Measurements from ENCODE around the gene COX5A. TPM values are rescaled to one million over a fixed set of nuclear protein-coding genes. Genes with fewer than 3 reads are reported as not detected.
"Not testable (repeated sequence)": the region's sequence is repeated elsewhere in the genome, so short reads cannot be mapped to it uniquely, and the experiment has no call there.

COX5A gene
- polyA plus RNA-seq, 2 donors, result 196 to 331 TPM

GRCh38 chr15:74893627-74894026 is 44.2 kb downstream of the COX5A start:
- Histone ChIP-seq H3K4me1 (ENCODE audit: control insufficient read depth in 2 of 2, insufficient read depth in 2 of 2, low read length in 1 of 2) (peaks cover 0 to 22% of the 10 kb centered on the region in 2 donors), H3K36me3 (ENCODE audit: control insufficient read depth in 2 of 2, insufficient read depth in 2 of 2, low read length in 1 of 2) (peaks cover 0 to 18% of the 10 kb centered on the region in 2 donors)
- WGBS, 2 donors, result 73 to 74% methylated on average over 3 of the region's 3 CpGs

GRCh38 chr15:74892931-74893330 is 44.9 kb downstream of the COX5A start:
- no peak overlapping the region for H3K4me3 ChIP-seq (ENCODE audit: low read depth in 1 of 2, low read length in 2 of 2)
- no peaks in the 10 kb centered on the region for H3K9me3 ChIP-seq (ENCODE audit: control insufficient read depth in 2 of 2, insufficient read depth in 1 of 2, low read depth in 1 of 2, low read length in 1 of 2)
- H3K27me3 ChIP-seq (ENCODE audit: control insufficient read depth in 1 of 2, insufficient read depth in 2 of 2, low read length in 2 of 2), result no peaks in the 10 kb centered on the region
- H3K36me3 ChIP-seq (ENCODE audit: control insufficient read depth in 2 of 2, insufficient read depth in 2 of 2, low read length in 1 of 2), result peaks cover 0 to 14% of the 10 kb centered on the region in 2 donors
- H3K27ac ChIP-seq (ENCODE audit: low read depth in 2 of 2, low read length in 1 of 2), result peak overlapping the region; percentile 29 to 90
- WGBS, 2 donors, result 91 to 97% methylated on average over 2 of the region's 2 CpGs
- H3K4me1 ChIP-seq (ENCODE audit: control insufficient read depth in 2 of 2, insufficient read depth in 2 of 2, low read length in 1 of 2), result peaks cover 0 to 22% of the 10 kb centered on the region in 2 donors

More at GRCh38 chr15:74893627-74894026, 44.2 kb downstream of the COX5A start:
- H3K9me3 ChIP-seq (ENCODE audit: control insufficient read depth in 2 of 2, insufficient read depth in 1 of 2, low read depth in 1 of 2, low read length in 1 of 2), result no peaks in the 10 kb centered on the region
- peak overlapping the region; percentile 25 to 90 for H3K27ac ChIP-seq (ENCODE audit: low read depth in 2 of 2, low read length in 1 of 2)
- no peak overlapping the region for H3K4me3 ChIP-seq (ENCODE audit: low read depth in 1 of 2, low read length in 2 of 2)
- no peaks in the 10 kb centered on the region for H3K27me3 ChIP-seq (ENCODE audit: control insufficient read depth in 1 of 2, insufficient read depth in 2 of 2, low read length in 2 of 2)

- no peaks in the 10 kb centered on the region for H3K9me3 ChIP-seq (ENCODE audit: control insufficient read depth in 2 of 2, insufficient read depth in 1 of 2, low read depth in 1 of 2, low read length in 1 of 2)
- no peak overlapping the region for H3K4me3 ChIP-seq (ENCODE audit: low read depth in 1 of 2, low read length in 2 of 2)
- H3K27ac ChIP-seq (ENCODE audit: low read depth in 2 of 2, low read length in 1 of 2), result peak overlapping the region; percentile 29 to 90
- H3K4me1 ChIP-seq (ENCODE audit: control insufficient read depth in 2 of 2, insufficient read depth in 2 of 2, low read length in 1 of 2), result peaks cover 0 to 22% of the 10 kb centered on the region in 2 donors
- WGBS, 2 donors, result 84 to 86% methylated on average over 3 of the region's 3 CpGs
- H3K36me3 ChIP-seq (ENCODE audit: control insufficient read depth in 2 of 2, insufficient read depth in 2 of 2, low read length in 1 of 2), result peaks cover 0 to 12% of the 10 kb centered on the region in 2 donors
- H3K27me3 ChIP-seq (ENCODE audit: control insufficient read depth in 1 of 2, insufficient read depth in 2 of 2, low read length in 2 of 2), result no peaks in the 10 kb centered on the region
Observed at GRCh38 chr15:74892313-74892712, 45.6 kb downstream of the COX5A start.

DNA sequence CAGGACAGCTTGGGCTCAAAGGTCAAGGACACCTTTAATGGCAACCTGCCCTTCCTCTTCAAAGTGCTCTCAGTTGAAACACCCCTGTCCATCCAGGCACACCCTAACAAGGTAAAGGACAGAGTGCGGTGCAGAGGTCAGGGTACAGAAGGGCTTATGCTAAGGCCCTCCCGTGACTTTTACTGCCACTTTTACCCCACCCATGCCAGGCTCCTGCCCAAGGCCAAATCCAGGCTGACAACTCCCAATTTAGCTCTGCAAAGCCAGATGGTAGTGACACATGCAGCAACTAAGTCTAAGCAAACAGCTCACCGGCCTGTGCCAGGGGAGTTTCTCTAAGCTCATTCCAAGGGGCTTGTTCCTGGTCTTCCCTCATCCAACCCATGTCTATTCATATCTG is 46.4 kb downstream of the COX5A start:
- H3K27me3 ChIP-seq (ENCODE audit: control insufficient read depth in 1 of 2, insufficient read depth in 2 of 2, low read length in 2 of 2), result no peaks in the 10 kb centered on the region
- no peaks in the 10 kb centered on the region for H3K9me3 ChIP-seq (ENCODE audit: control insufficient read depth in 2 of 2, insufficient read depth in 1 of 2, low read depth in 1 of 2, low read length in 1 of 2)
- peak overlapping the region; percentile 66 to 90 for H3K27ac ChIP-seq (ENCODE audit: low read depth in 2 of 2, low read length in 1 of 2)
- WGBS, 2 donors, result 71 to 73% methylated on average over 3 of the region's 3 CpGs
- H3K4me3 ChIP-seq (ENCODE audit: low read depth in 1 of 2, low read length in 2 of 2), result no peak overlapping the region
- peaks cover 0 to 22% of the 10 kb centered on the region in 2 donors for H3K4me1 ChIP-seq (ENCODE audit: control insufficient read depth in 2 of 2, insufficient read depth in 2 of 2, low read length in 1 of 2)
- peaks cover 0 to 9% of the 10 kb centered on the region in 2 donors for H3K36me3 ChIP-seq (ENCODE audit: control insufficient read depth in 2 of 2, insufficient read depth in 2 of 2, low read length in 1 of 2)

GRCh38 chr15:74890665-74890960 is 47.3 kb downstream of the COX5A start:
- no peaks in the 10 kb centered on the region for H3K9me3 ChIP-seq (ENCODE audit: control insufficient read depth in 2 of 2, insufficient read depth in 1 of 2, low read depth in 1 of 2, low read length in 1 of 2)
- H3K4me3 ChIP-seq (ENCODE audit: low read depth in 1 of 2, low read length in 2 of 2), result peak overlapping the region; percentile 80 to 91
- no peaks in the 10 kb centered on the region for H3K27me3 ChIP-seq (ENCODE audit: control insufficient read depth in 1 of 2, insufficient read depth in 2 of 2, low read length in 2 of 2)
- WGBS, 2 donors, result 0 to 6% methylated on average over 1 of the region's 1 CpG
- peaks cover 0 to 22% of the 10 kb centered on the region in 2 donors for H3K4me1 ChIP-seq (ENCODE audit: control insufficient read depth in 2 of 2, insufficient read depth in 2 of 2, low read length in 1 of 2)
- peaks cover 0 to 9% of the 10 kb centered on the region in 2 donors for H3K36me3 ChIP-seq (ENCODE audit: control insufficient read depth in 2 of 2, insufficient read depth in 2 of 2, low read length in 1 of 2)
- peak overlapping the region; percentile 79 to 90 for H3K27ac ChIP-seq (ENCODE audit: low read depth in 2 of 2, low read length in 1 of 2)

- 1 to 2% methylated on average over 47 of the region's 47 CpGs for WGBS, 2 donors
- peak within 1 kb of the TSS; percentile 80 to 91 for H3K4me3 ChIP-seq (ENCODE audit: low read depth in 1 of 2, low read length in 2 of 2)
- H3K27me3 ChIP-seq (ENCODE audit: control insufficient read depth in 1 of 2, insufficient read depth in 2 of 2, low read length in 2 of 2), result no peaks in the 10 kb centered on the region
- H3K27ac ChIP-seq (ENCODE audit: low read depth in 2 of 2, low read length in 1 of 2), result peak within 1 kb of the TSS; percentile 79 to 90
- peaks cover 0 to 22% of the 10 kb centered on the region in 2 donors for H3K4me1 ChIP-seq (ENCODE audit: control insufficient read depth in 2 of 2, insufficient read depth in 2 of 2, low read length in 1 of 2)
- peaks cover 0 to 9% of the 10 kb centered on the region in 2 donors for H3K36me3 ChIP-seq (ENCODE audit: control insufficient read depth in 2 of 2, insufficient read depth in 2 of 2, low read length in 1 of 2)
- H3K9me3 ChIP-seq (ENCODE audit: control insufficient read depth in 2 of 2, insufficient read depth in 1 of 2, low read depth in 1 of 2, low read length in 1 of 2), result no peaks in the 10 kb centered on the region
Observed at GRCh38 chr15:74889883-74890664, 47.8 kb downstream of the COX5A start, which contains the start of gene MPI. Gene MPI, plus strand, starts transcription at chr15:74890042. Its CDS starts 32 bp downstream, at chr15:74890074.

DNA sequence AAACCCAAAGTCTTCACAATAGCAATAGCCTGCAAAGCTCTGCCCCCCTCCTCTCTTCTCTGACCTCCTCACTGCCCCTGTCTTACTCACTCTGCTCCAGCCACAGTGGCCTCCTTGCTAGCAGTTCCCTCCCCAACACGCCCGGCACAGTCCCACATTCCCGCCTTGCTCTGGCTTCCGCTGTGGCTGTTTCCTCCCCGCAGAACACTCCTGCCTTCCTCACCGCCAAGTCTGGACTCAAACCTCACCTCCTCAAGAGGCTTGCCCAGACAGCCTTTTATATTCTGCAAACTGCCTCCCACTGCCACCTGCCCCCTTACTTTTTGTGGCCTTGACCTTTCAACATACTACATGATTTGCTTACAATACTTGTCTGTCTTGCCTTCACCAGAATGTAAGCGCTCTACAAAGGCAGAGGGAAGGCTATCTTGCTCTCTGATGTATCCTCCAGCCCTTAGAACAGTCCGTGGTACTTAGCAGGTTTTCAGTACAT is 48.4 kb downstream of the COX5A start:
- peak overlapping the region; percentile 79 to 90 for H3K27ac ChIP-seq (ENCODE audit: low read depth in 2 of 2, low read length in 1 of 2)
- peak overlapping the region; percentile 80 to 91 for H3K4me3 ChIP-seq (ENCODE audit: low read depth in 1 of 2, low read length in 2 of 2)
- 18 to 20% methylated on average over 8 of the region's 8 CpGs for WGBS, 2 donors
- H3K4me1 ChIP-seq (ENCODE audit: control insufficient read depth in 2 of 2, insufficient read depth in 2 of 2, low read length in 1 of 2), result peaks cover 0 to 22% of the 10 kb centered on the region in 2 donors
- no peaks in the 10 kb centered on the region for H3K27me3 ChIP-seq (ENCODE audit: control insufficient read depth in 1 of 2, insufficient read depth in 2 of 2, low read length in 2 of 2)
- no peaks in the 10 kb centered on the region for H3K9me3 ChIP-seq (ENCODE audit: control insufficient read depth in 2 of 2, insufficient read depth in 1 of 2, low read depth in 1 of 2, low read length in 1 of 2)
- H3K36me3 ChIP-seq (ENCODE audit: control insufficient read depth in 2 of 2, insufficient read depth in 2 of 2, low read length in 1 of 2), result peaks cover 0 to 9% of the 10 kb centered on the region in 2 donors

GRCh38 chr15:74888716-74889115 is 49.2 kb downstream of the COX5A start:
- no peak overlapping the region for H3K4me3 ChIP-seq (ENCODE audit: low read depth in 1 of 2, low read length in 2 of 2)
- peaks cover 0 to 22% of the 10 kb centered on the region in 2 donors for H3K4me1 ChIP-seq (ENCODE audit: control insufficient read depth in 2 of 2, insufficient read depth in 2 of 2, low read length in 1 of 2)
- H3K9me3 ChIP-seq (ENCODE audit: control insufficient read depth in 2 of 2, insufficient read depth in 1 of 2, low read depth in 1 of 2, low read length in 1 of 2), result no peaks in the 10 kb centered on the region
- peaks cover 0 to 9% of the 10 kb centered on the region in 2 donors for H3K36me3 ChIP-seq (ENCODE audit: control insufficient read depth in 2 of 2, insufficient read depth in 2 of 2, low read length in 1 of 2)
- H3K27ac ChIP-seq (ENCODE audit: low read depth in 2 of 2, low read length in 1 of 2), result peak overlapping the region in 1 of 2 donors; percentile 90
- WGBS, 2 donors, result 93 to 94% methylated on average over 4 of the region's 4 CpGs
- no peaks in the 10 kb centered on the region for H3K27me3 ChIP-seq (ENCODE audit: control insufficient read depth in 1 of 2, insufficient read depth in 2 of 2, low read length in 2 of 2)

DNA sequence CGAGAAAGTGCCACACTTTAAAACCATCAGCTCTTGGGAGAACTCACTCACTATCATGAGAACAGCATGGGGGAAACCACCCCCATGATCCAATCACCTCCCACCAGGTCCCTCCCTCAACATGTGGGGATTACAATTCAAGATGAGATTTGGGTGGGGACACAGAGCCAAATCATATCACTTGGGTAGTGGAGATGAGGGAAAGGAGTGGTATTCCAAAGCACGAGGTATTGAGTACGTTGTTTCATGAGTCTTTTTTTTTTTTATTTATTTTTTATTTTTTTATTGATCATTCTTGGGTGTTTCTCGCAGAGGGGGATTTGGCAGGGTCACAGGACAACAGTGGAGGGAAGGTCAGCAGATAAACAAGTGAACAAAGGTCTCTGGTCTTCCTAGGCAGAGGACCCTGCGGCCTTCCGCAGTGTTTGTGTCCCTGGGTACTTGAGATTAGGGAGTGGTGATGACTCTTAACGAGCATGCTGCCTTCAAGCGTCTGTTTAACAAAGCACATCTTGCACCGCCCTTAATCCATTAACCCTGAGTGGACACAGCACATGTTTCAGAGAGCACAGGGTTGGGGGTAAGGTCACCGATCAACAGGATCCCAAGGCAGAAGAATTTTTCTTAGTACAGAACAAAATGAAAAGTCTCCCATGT is 50.2 kb downstream of the COX5A start:
- not testable (repeated sequence) for H3K4me3 ChIP-seq (ENCODE audit: low read depth in 1 of 2, low read length in 2 of 2); H3K27ac ChIP-seq (ENCODE audit: low read depth in 2 of 2, low read length in 1 of 2); H3K9me3 ChIP-seq (ENCODE audit: control insufficient read depth in 2 of 2, insufficient read depth in 1 of 2, low read depth in 1 of 2, low read length in 1 of 2); H3K27me3 ChIP-seq (ENCODE audit: control insufficient read depth in 1 of 2, insufficient read depth in 2 of 2, low read length in 2 of 2); H3K36me3 ChIP-seq (ENCODE audit: control insufficient read depth in 2 of 2, insufficient read depth in 2 of 2, low read length in 1 of 2)
- peaks cover 0 to 13% of the 10 kb centered on the region in 2 donors for H3K4me1 ChIP-seq (ENCODE audit: control insufficient read depth in 2 of 2, insufficient read depth in 2 of 2, low read length in 1 of 2)
- 78 to 80% methylated on average over 6 to 10 of the region's 10 CpGs for WGBS, 2 donors

Measured in esophagus (tissue), 2 donors.